B cell (primary cell): ENCODE data around the gene POP4. TPM values are rescaled to one million over a fixed set of nuclear protein-coding genes. Genes with fewer than 3 reads are reported as not detected.

Source experiments
- ATAC-seq: fragments of 200-7000 bp; cut with Tn5 transposase; one replicate; pipeline ENCODE4 v1.10.0; 2021; ENCODE audit warnings: low read depth, mild to moderate bottlenecking, moderate number of reproducible peaks, moderate library complexity
- CTCF ChIA-PET: fragments of 350-600 bp; sonication (Branson Sonifier 250); formaldehyde crosslinking; loops from one replicate; lab custom pipeline; 2021; ENCODE audit warnings: antibody characterized with exemption, inconsistent platforms; lab: Charles Lee
- POLR2A ChIA-PET: fragments of 350-600 bp; sonication (Branson Sonifier 250); formaldehyde crosslinking; loops from one replicate; lab custom pipeline; 2021; ENCODE audit warnings: antibody characterized with exemption; lab: Charles Lee
- DNase-seq: peaks from one replicate; pipeline ENCODE4 v3.0.0; 2013
- H2AFZ ChIP-seq: 2 replicates; pipeline ENCODE4 v1.6.1; 2012; ENCODE audit warnings: mild to moderate bottlenecking, low read depth, low read length; ENCODE audit not compliant: insufficient read depth, poor library complexity, severe bottlenecking
- H3K27ac ChIP-seq, 2 donors: 1 replicate in 1 of 2; 2 replicates in 1 of 2; pipeline ENCODE4 v1.5.1; 2012 to 2013; ENCODE audit warnings: low read length in 2 of 2, mild to moderate bottlenecking in 2 of 2, moderate library complexity in 1 of 2
- H3K27me3 ChIP-seq, 4 experiments: fragments of 200-600 bp in 1 of 4; sonication (generic) in 1 of 4; replicated peaks in 1 of 4; 1 replicate in 2 of 4; 2 replicates in 2 of 4; pipeline versions ENCODE4 v1.6.1 to v1.7.0; 2013 to 2016; ENCODE audit warnings: low read length in 3 of 4, mild to moderate bottlenecking in 2 of 4, mixed read lengths in 1 of 4, moderate library complexity in 1 of 4; ENCODE audit not compliant: insufficient read depth in 4 of 4, control insufficient read depth in 3 of 4; ENCODE audit errors: control extremely low read depth in 1 of 4
- H3K36me3 ChIP-seq, 2 experiments: replicated peaks in 1 of 2; 1 replicate in 1 of 2; 2 replicates in 1 of 2; pipeline versions ENCODE4 v1.6.1 to v1.7.1; 2013; ENCODE audit warnings: low read length in 1 of 2; ENCODE audit not compliant: insufficient read depth in 2 of 2, control insufficient read depth in 1 of 2; ENCODE audit errors: control extremely low read depth in 1 of 2, extremely low read depth in 1 of 2
- H3K4me1 ChIP-seq, 2 donors: fragments of 200-600 bp in 1 of 2; sonication (generic) in 1 of 2; 1 replicate in 1 of 2; 2 replicates in 1 of 2; pipeline versions ENCODE4 v1.5.1 to v1.6.1; 2013 to 2017; ENCODE audit warnings: low read length in 2 of 2; ENCODE audit not compliant: control insufficient read depth in 2 of 2, insufficient read depth in 2 of 2
- H3K4me2 ChIP-seq: replicated peaks from 2 replicates; pipeline ENCODE3; 2012; ENCODE audit warnings: mild to moderate bottlenecking, low read depth, low read length; ENCODE audit not compliant: poor library complexity, severe bottlenecking
- H3K4me3 ChIP-seq, 5 experiments: fragments of 200-600 bp in 1 of 5; sonication (generic) in 1 of 5; 1 replicate in 3 of 5; 2 replicates in 2 of 5; pipeline versions ENCODE4 v1.5.1 to v1.7.0; 2011 to 2016; ENCODE audit warnings: low read length in 4 of 5, mild to moderate bottlenecking in 4 of 5, low read depth in 2 of 5, control low read depth in 1 of 5, moderate library complexity in 1 of 5; ENCODE audit not compliant: insufficient read depth in 1 of 5; ENCODE audit errors: control extremely low read depth in 1 of 5, extremely low read depth in 1 of 5
- H3K79me2 ChIP-seq: fragments of 200-600 bp; sonication (generic); one replicate; pipeline ENCODE4 v1.6.0; 2016; ENCODE audit warnings: low read length; ENCODE audit not compliant: control insufficient read depth, insufficient read depth
- H3K9ac ChIP-seq: fragments of 200-600 bp; sonication (generic); 2 replicates; pipeline ENCODE4 v1.6.1; 2017; ENCODE audit warnings: mild to moderate bottlenecking, low read length, moderate library complexity
- H3K9me3 ChIP-seq, 3 donors: one replicate each; pipeline versions ENCODE4 v1.6.1 to v1.7.1; 2013; ENCODE audit warnings: low read length in 2 of 3; ENCODE audit not compliant: control insufficient read depth in 2 of 3, insufficient read depth in 1 of 3; ENCODE audit errors: control extremely low read depth in 1 of 3
- H4K20me1 ChIP-seq: 2 replicates; pipeline ENCODE4 v1.6.0; 2012; ENCODE audit warnings: mild to moderate bottlenecking, low read length; ENCODE audit not compliant: insufficient read depth, control insufficient read depth, poor library complexity, severe bottlenecking
- H3K27ac Mint-ChIP-seq: one replicate; pipeline ENCODE4 v1.8.0; 2021; ENCODE audit warnings: mixed read lengths
- H3K27me3 Mint-ChIP-seq: one replicate; pipeline ENCODE4 v1.8.0; 2021; ENCODE audit warnings: mixed read lengths
- H3K4me1 Mint-ChIP-seq: one replicate; pipeline ENCODE4 v1.8.0; 2021; ENCODE audit warnings: mixed read lengths
- H3K4me3 Mint-ChIP-seq: one replicate; pipeline ENCODE4 v1.8.0; 2021; ENCODE audit warnings: mixed read lengths
- H3K9me3 Mint-ChIP-seq: one replicate; pipeline ENCODE4 v1.8.0; 2022; ENCODE audit warnings: mixed read lengths; ENCODE audit not compliant: insufficient read depth
- CTCF ChIP-seq: fragments of 200-600 bp; IDR thresholded peaks from one replicate; pipeline ENCODE4 v1.8.0; 2022; ENCODE audit warnings: antibody characterized with exemption, mild to moderate bottlenecking
- EZH2 ChIP-seq: IDR thresholded peaks from 2 replicates; pipeline ENCODE4 v1.6.1; 2012; ENCODE audit warnings: borderline replicate concordance, low read depth, mild to moderate bottlenecking, moderate library complexity, low read length; ENCODE audit not compliant: insufficient read depth, poor library complexity, severe bottlenecking
- WGBS: methylation state at CpG from one replicate; pipeline ENCODE4 v1.1.5; 2013; ENCODE audit warnings: missing lambda C conversion rate; ENCODE audit not compliant: insufficient coverage; 5-methylcytosine and 5-hydroxymethylcytosine counted together
- intact Hi-C: fragments of 100-400 bp; cut with micrococcal nuclease; formaldehyde crosslinking; loops from one replicate; pipeline ENCODE4 v1.10.0; 2022
- polyA plus RNA-seq: library from polyadenylated mRNA; depleted of rRNA; stranded (reverse); fragments of >200 nt; gene quantifications from 2 replicates; pipeline ENCODE4 v1.2.3, GENCODE V29; 2012
- total RNA-seq, 2 donors: library from RNA; stranded (reverse); fragments of 120-200 nt in 1 of 2; gene quantifications; 1 replicate in 1 of 2; 2 replicates in 1 of 2; pipeline versions ENCODE4 v1.2.3 to v1.2.4, GENCODE V29; 2013 to 2022

Gene POP4
- total and polyA plus RNA-seq, 2 donors (not counting 1 experiment from before 2014, with no cell fraction given): 58.9 to 61.2 TPM

- no peaks in the 10 kb centered on the region for H3K9me3 Mint-ChIP-seq
- peaks cover 37% of the 10 kb centered on the region for H3K27me3 Mint-ChIP-seq
- Histone ChIP-seq H3K4me3 (no peak overlapping the region), H2AFZ (no peak overlapping the region), H3K4me1 (no peaks in the 10 kb centered on the region), H3K27ac (no peak overlapping the region), H3K9me3 (peaks cover 0 to 4% (median 0%) of the 10 kb centered on the region in 3 donors), H3K9ac (no peak overlapping the region), H3K79me2 (no peaks in the 10 kb centered on the region), H3K27me3 (peaks cover 0 to 10% (median 3%) of the 10 kb centered on the region in 4 experiments), H3K36me3 (no peaks in the 10 kb centered on the region), H3K4me2 (no peak overlapping the region), H4K20me1 (no peaks in the 10 kb centered on the region)
- no peak overlapping the region for H3K4me3 Mint-ChIP-seq
- H3K4me1 Mint-ChIP-seq: no peaks in the 10 kb centered on the region
- ChIA-PET CTCF (no interaction called here), POLR2A (no interaction called here)
- WGBS: no CpG with 5 or more reads among the region's 1 CpG
- ATAC-seq (no peak), DNase-seq (no peak)
- no peak for TF ChIP-seq CTCF
- TF ChIP-seq EZH2: no peak
- H3K27ac Mint-ChIP-seq: no peak overlapping the region
- intact Hi-C loops: no loop called here
Observed at GRCh38 chr19:29583196-29583999, 22.7 kb upstream of the POP4 start.

- Histone ChIP-seq H3K36me3 (no peaks in the 10 kb centered on the region), H3K4me3 (no peak overlapping the region), H3K4me1 (no peaks in the 10 kb centered on the region), H3K27ac (no peak overlapping the region), H3K9ac (no peak overlapping the region), H3K79me2 (no peaks in the 10 kb centered on the region), H4K20me1 (no peaks in the 10 kb centered on the region), H3K9me3 (peaks cover 0 to 7% (median 0%) of the 10 kb centered on the region in 3 donors), H3K4me2 (no peak overlapping the region), H3K27me3 (peaks cover 0 to 25% (median 3%) of the 10 kb centered on the region in 4 experiments), H2AFZ (no peak overlapping the region)
- WGBS: 47% methylated on average over 1 of the region's 2 CpGs
- Mint-ChIP-seq H3K9me3 (no peaks in the 10 kb centered on the region), H3K27ac (no peak overlapping the region), H3K4me3 (no peak overlapping the region), H3K4me1 (no peaks in the 10 kb centered on the region), H3K27me3 (peaks cover 26% of the 10 kb centered on the region)
- ChIA-PET POLR2A (no interaction called here), CTCF (no interaction called here)
- intact Hi-C loops: no loop called here
- DNase-seq (no peak), ATAC-seq (no peak)
- TF ChIP-seq EZH2: no peak
- TF ChIP-seq CTCF: no peak
Observed at GRCh38 chr19:29586401-29586800, 19.7 kb upstream of the POP4 start.
